ENCODE measurements around the gene COL21A1. TPM values are rescaled to one million over a fixed set of nuclear protein-coding genes. Genes with fewer than 3 reads are reported as not detected.

The COL21A1 gene
- total RNA-seq, 1 experiment from 2014 or later = 1.8 TPM

- Histone ChIP-seq H2BK120ac (ENCODE audit: low read depth, low read length, poor library complexity, severe bottlenecking) (no peak overlapping the region), H3K18ac (ENCODE audit: insufficient read length, low read depth, low read length) (no peak overlapping the region), H3T11ph (ENCODE audit: low read length) (no peak overlapping the region), H3K4me2 (ENCODE audit: insufficient read depth, insufficient read length, low read length) (no peak overlapping the region), H4K5ac (ENCODE audit: insufficient read length, low read depth, low read length) (no peak overlapping the region), H2AFZ (ENCODE audit: low read length) (no peak overlapping the region), H3K79me1 (ENCODE audit: insufficient read depth, low read depth, low read length, poor library complexity, severe bottlenecking) (no peaks in the 10 kb centered on the region), H3K9me3 (ENCODE audit: control insufficient read depth, low read depth, low read length) (no peaks in the 10 kb centered on the region), H3K9ac (ENCODE audit: extremely low read depth, insufficient read length, low read length) (no peak overlapping the region), H3K79me2 (ENCODE audit: insufficient read depth, low read length) (no peaks in the 10 kb centered on the region), H4K8ac (replicated peaks; ENCODE audit: insufficient read length, low read depth, low read length) (no peak overlapping the region), H2BK20ac (ENCODE audit: low read depth, low read length, poor library complexity, severe bottlenecking) (no peak overlapping the region), H3K27ac (ENCODE audit: insufficient read length, low read depth, low read length) (no peak overlapping the region), H4K91ac (ENCODE audit: insufficient read length, low read depth, low read length) (no peak overlapping the region), H2BK5ac (ENCODE audit: insufficient read length, low read length) (no peak overlapping the region), H2BK15ac (ENCODE audit: low read depth, low read length) (no peak overlapping the region), H2AK5ac (ENCODE audit: insufficient read length, low read length) (no peak overlapping the region), H4K20me1 (ENCODE audit: control insufficient read depth, insufficient read depth, insufficient read length) (no peaks in the 10 kb centered on the region), H3K23ac (ENCODE audit: insufficient read length, low read depth, low read length) (no peak overlapping the region), H3K23me2 (ENCODE audit: insufficient read length, low read depth, low read length, poor library complexity, severe bottlenecking) (no peaks in the 10 kb centered on the region), H3K14ac (ENCODE audit: insufficient read depth, low read length) (no peak overlapping the region), H3K4me1 (ENCODE audit: insufficient read depth, low read length) (no peaks in the 10 kb centered on the region), H3K56ac (ENCODE audit: insufficient read length, low read depth, low read length) (no peak overlapping the region), H3K4ac (ENCODE audit: low read depth, low read length) (no peak overlapping the region), H2BK12ac (ENCODE audit: insufficient read length, low read depth, low read length) (no peak overlapping the region), H3K27me3 (ENCODE audit: insufficient read depth, low read length) (no peaks in the 10 kb centered on the region)
- Mint-ChIP-seq H3K9me3 (peaks cover 4 to 5% of the 10 kb centered on the region in 2 experiments), H3K27me3 (ENCODE audit: low read depth) (no peaks in the 10 kb centered on the region), H3K4me1 (no peaks in the 10 kb centered on the region), H3K27ac (no peak overlapping the region), H3K4me3 (no peak overlapping the region), H3K36me3 (ENCODE audit: insufficient read depth in 1 of 3, low read depth in 3 of 3) (peaks cover 0 to 8% (median 2%) of the 10 kb centered on the region in 3 experiments; a peak in 4 of 7 replicates)
- TF ChIP-seq CTCF (conservative IDR thresholded peaks at IDR 0.05) = no peak
- WGBS (ENCODE audit: extremely low coverage, insufficient read length, low lambda C conversion rate) = no CpG with 5 or more reads among the region's 2 CpGs
- no peak for DNase-seq
Observed at GRCh38 chr6:56148488-56149186, 98.7 kb downstream of the COL21A1 start.
